Liver (tissue), 3 donors: ENCODE measurements around the gene KCNA5.

Experiments used
- EGR1 ChIP-seq, 2 donors: IDR thresholded peaks; 2 replicates each; pipeline ENCODE4 v1.6.1; 2016 to 2018; ENCODE audit warnings: antibody characterized with exemption in 2 of 2, low read depth in 2 of 2
- JUND ChIP-seq, 2 donors: IDR thresholded peaks; 2 replicates each; pipeline ENCODE4 v1.6.1; 2016; ENCODE audit warnings: antibody characterized with exemption in 2 of 2
- RAD21 ChIP-seq, 2 donors: IDR thresholded peaks; 2 replicates each; pipeline ENCODE4 v1.6.1; 2016; ENCODE audit warnings: antibody characterized with exemption in 2 of 2, mild to moderate bottlenecking in 2 of 2
- RXRA ChIP-seq, 2 donors: IDR thresholded peaks; 2 replicates each; pipeline ENCODE4 v1.6.1; 2017 to 2018; ENCODE audit warnings: antibody characterized with exemption in 2 of 2, mild to moderate bottlenecking in 1 of 2
- YY1 ChIP-seq: IDR thresholded peaks from 2 replicates; pipeline ENCODE4 v1.6.1; 2016; ENCODE audit warnings: antibody characterized with exemption, mild to moderate bottlenecking
- TF ChIP-seq, protein P1 (sequence below): fragments of 150-350 bp; IDR thresholded peaks from 2 replicates; pipeline ENCODE4 v1.5.1; 2017; ENCODE audit warnings: improper control_type of control experiment, low read depth, low read length; ENCODE audit not compliant: missing input control
- donor health status: healthy.
- donor health status: healthy.

DNA sequence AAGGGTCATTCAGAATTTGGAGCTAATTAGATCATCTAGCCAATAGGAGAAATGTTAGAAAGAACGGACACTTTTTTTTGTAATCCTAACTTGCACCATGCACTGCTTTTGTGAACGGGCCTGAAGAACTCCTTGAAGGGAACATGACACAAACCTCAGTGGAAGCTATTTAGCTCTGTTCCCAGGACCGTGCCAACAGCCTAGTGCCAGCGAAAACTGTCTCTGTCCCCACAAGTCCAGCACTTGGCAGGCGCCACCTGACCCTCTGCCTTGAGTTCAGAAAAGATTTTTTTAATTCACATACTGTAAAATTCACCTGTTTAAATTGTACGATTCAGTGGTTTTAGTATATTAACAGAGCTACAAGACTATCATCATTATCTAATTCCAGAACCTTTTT is 31.3 kb upstream of the KCNA5 start:
- TF ChIP-seq EGR1 (IDR thresholded peaks at IDR 0.05; ENCODE audit: low read depth in 2 of 2), result no peak
- no peak for TF ChIP-seq YY1
- no peak for TF ChIP-seq RAD21 (IDR thresholded peaks at IDR 0.05)
- TF ChIP-seq, protein P1, sequence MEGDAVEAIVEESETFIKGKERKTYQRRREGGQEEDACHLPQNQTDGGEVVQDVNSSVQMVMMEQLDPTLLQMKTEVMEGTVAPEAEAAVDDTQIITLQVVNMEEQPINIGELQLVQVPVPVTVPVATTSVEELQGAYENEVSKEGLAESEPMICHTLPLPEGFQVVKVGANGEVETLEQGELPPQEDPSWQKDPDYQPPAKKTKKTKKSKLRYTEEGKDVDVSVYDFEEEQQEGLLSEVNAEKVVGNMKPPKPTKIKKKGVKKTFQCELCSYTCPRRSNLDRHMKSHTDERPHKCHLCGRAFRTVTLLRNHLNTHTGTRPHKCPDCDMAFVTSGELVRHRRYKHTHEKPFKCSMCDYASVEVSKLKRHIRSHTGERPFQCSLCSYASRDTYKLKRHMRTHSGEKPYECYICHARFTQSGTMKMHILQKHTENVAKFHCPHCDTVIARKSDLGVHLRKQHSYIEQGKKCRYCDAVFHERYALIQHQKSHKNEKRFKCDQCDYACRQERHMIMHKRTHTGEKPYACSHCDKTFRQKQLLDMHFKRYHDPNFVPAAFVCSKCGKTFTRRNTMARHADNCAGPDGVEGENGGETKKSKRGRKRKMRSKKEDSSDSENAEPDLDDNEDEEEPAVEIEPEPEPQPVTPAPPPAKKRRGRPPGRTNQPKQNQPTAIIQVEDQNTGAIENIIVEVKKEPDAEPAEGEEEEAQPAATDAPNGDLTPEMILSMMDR, result no peak
- no peak for TF ChIP-seq RXRA (IDR thresholded peaks at IDR 0.05)
- no peak for TF ChIP-seq JUND (IDR thresholded peaks at IDR 0.05)
